Measurements from ENCODE around the gene USP20.

USP20 gene

DNA sequence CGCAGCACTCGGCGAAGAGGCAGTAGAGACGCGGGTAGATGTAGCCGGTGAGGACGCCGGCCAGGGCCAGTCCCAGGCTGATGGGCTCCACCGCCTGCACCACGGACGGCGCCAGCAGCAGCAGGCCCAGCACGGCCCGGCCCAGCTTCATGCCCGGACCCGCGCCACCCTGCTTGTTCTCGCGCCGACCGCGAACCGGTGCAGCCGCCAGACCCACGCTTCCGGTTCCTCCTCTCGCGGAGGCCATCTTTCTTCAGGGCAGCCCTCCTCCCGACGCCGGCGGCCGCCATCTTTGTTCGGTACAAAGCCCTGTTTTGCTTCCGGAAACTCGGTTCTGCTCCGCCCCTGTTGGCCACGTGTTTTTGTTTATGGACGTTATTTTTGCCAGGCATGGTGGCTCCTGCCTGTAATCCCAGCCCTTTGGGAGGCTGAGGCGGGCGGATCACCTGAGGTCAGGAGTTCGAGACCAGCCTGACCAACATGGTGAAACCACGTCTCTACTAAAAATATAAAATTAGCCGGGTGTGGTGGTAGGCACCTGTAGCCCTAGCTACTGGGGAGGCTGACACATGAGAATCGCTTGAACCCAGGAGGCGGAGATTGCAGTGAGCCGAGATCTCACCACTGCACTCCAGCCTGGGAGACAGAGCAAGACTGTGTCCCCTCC, 11.2 kb upstream of the USP20 start, which contains the start of gene TOR1A:
Gene TOR1A, minus strand, starts transcription at position 202 of the 667 bp plus-strand sequence. Its CDS starts 51 bp downstream, at position 151.
- DNase-seq (ENCODE audit: low read depth in 2 of 2): peak; percentile 85 to 88

GRCh38 chr9:129826344-129826743, 8.9 kb upstream of the USP20 start:
- DNase-seq (ENCODE audit: low read depth in 2 of 2): no peak

DNA sequence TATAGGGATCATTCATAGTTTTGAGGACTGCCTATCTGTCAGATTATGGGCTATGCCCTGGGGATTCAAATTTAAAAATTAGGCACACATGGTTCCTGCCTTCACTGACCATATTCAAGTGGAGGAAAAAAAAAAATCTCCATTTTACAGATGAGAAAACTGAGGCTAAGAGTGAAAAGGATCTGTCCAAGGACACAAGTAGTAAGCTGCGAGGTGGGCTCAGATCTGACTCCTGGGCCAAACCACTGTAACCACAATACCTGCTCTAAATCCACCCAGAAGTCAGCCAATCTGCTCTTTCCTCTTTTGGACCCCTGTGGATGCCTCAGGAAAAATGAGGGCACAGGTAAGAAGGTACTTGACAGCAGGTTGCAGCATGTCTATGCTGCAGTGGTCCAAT, 8.5 kb upstream of the USP20 start:
- DNase-seq (ENCODE audit: low read depth in 2 of 2): no peak

DNA sequence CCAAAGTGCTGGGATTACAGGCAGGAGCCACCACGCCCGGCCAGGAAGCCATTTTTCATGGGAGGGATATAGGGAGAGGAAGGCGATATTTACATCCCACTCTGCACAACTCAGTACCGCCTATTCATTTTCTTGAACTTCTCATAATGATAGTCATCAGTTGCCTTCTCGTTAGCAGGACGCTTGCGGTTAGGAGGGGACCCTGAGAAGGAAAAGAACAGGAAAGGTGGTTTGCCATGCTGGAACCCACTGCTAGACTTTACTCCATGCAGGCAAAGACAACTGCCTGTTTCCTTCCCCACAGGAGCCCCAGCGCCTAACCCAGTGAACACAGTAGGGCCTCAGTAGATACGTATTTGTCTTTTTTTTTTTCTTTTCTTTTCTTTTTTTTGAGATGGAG, 7.2 kb upstream of the USP20 start:
- DNase-seq (ENCODE audit: low read depth in 2 of 2): no peak

DNA sequence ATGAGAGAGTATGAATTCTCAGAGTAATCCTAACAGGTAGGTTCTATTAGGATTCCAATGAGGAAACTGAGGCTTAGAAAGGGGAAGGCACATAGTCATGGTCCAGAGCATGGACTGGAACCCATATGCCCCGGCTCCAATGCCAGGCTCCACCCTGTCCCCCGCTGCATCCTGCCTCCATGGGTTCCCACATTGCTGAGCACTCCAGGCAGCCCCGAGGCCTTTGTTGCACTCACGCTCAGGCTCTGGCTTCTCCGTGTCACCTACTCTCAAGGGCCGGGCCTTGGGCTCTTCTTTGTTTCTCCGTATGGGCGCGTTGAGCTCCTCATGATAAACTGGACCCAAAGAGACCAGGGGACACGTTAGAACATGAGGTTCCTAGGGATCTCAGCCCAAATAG, 6.3 kb upstream of the USP20 start:
- no peak for DNase-seq (ENCODE audit: low read depth in 2 of 2)

GRCh38 chr9:129832982-129833381, 2.3 kb upstream of the USP20 start:
- no peak for DNase-seq (ENCODE audit: low read depth in 2 of 2)

DNA sequence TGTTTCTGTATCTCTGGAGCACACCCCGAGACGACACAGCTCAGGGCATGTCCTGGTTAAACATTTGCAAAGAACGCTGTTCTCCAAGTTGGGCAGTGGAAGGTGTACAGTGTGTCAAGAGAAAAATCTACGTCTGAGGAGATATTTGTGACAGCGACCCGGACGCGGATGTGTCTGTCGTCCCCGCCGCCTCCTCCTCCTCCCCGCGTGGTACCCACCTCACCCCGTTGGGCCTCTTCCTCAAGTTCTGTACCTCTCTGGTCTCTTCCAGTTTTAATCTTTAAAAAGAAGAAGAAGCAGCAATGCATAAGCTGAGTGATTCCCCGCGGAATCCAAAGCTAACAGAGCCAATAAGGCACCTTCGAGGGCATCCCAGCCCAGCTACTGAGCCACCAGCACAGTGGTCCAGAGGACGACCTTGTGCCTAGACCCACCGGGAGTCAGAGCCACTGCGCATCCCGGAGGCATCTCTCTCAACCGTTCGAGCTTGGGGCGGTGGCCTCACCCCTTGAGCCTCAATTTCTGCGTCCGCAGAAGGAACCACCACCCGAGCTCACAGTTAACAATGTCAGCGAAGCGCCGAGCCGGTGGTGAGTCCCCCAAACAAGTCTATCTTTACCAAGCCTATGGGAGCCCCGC, 650 bp upstream of the USP20 start:
- DNase-seq (ENCODE audit: low read depth in 2 of 2): peak in 1 of 2 donors; percentile 20

DNA sequence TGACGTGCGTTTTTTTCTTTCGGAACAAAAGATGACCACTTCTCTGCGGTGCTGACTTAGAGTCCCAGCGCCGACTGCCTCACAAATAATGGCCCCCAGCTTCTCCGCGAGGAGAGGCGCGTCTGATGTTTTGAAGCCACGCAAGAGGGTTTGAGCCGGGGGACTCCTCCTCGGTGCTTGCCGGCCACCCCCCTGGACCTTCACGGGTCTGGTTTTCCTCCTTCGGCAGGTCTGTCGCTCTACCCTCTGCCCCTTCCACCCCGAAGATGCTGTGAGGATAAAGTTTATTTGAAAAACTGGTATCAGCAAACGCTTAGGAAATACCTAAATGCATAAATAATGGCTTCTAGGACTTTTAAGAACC, 584 bp downstream of the USP20 start:
- DNase-seq (ENCODE audit: low read depth in 2 of 2): peak in 1 of 2 donors; percentile 6

DNA sequence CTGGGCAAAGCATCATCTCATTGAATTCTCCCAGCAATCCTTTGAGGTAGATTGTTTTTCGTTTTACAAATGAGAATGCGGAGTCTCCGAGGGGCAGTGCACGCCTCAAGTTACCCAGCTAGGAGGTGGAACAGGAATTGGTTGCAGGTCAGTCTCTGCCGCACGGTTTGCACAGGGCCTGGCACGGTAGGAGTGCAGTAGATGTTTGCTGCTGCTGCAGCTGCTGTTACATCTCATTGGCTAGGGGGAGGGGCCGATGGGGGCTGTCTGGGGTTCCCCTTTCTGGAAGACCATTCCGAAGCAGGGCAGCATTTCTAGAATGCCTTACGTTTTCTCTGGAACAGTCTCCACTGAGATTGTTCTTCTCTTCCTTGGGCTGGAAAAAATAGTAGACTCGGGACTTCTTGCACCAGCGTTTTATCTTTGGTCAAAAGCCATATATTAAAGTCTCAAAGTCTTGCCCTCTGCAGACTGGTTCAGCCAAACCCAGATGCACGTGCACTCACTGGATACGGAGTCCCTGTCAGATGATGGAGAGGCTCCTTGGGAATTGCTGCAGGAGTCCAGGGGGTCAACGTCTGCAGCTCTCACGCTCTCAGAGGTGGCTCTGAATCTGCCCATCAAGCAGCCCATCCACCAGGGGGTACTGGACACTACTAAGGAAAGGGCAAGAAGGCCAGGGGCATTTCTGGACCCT, 1.2 kb downstream of the USP20 start:
- peak in 1 of 2 donors; percentile 35 for DNase-seq (ENCODE audit: low read depth in 2 of 2)

DNA sequence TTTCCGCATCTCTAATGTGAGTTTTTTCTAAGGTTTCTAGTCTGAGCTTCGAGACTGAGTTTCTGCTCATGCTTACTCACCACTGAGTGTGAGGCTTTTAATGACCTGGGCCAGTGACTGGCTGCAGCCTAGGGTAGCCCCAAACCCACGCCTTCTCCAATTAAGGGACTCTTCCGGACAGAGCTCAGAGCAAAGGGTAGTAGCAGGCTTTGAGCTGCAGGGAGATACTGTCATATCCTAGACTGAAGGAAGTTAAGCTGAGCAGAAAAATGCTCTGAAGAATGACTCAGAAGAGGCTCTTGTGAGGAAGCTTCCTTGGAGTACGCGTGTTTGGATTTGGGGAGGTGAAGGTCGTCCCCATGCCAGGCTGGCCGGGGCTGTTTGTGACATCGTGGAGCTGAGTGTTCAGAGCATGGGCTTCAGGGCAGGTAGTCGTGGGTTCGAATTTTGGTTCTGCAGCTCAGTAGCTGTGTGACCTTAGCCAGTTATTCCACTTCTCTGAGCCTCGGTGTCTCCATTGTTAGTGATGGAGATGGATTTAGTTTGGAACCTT, 3.5 kb downstream of the USP20 start:
- no peak for DNase-seq (ENCODE audit: low read depth in 2 of 2)

DNA sequence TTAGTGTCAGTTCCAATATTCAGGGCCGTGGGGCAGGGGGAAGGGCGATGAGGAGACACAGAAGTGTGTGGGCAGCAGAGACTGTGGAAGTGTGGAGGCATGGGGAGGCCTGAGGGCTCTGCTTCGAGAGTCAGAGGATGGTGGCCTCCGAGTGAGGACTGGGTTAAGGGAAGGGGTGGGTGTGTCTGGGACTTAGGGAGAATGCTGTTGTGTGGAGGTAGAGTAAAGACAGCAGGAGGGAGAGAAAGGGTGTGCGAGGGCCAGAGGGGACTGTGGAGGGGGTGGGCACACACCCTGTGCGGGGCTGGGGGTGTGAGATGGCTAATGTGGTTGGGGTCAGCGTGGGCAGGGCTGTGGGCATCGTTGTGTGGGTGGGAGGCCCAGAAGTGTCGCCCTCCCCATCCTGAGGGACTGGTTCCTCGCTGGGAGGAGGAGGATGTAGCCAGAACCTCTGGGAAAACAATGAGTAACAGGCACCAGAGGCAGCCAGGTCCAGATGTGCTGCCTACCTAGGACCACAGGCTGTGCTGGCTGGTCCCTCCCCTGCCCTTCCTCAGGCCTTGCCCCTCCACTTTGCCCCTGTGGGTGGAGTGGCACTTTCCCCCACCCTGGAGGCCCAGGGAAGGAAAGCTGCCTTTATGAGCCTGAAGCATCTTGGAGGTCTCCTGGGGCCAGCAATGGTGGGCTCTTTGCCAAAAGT, 4.2 kb downstream of the USP20 start:
- DNase-seq (ENCODE audit: low read depth in 2 of 2): no peak

- DNase-seq (ENCODE audit: low read depth in 2 of 2): no peak
Measured at GRCh38 chr9:129840034-129840433, 4.8 kb downstream of the USP20 start.

GRCh38 chr9:129841071-129841470, 5.8 kb downstream of the USP20 start:
- no peak for DNase-seq (ENCODE audit: low read depth in 2 of 2)

GRCh38 chr9:129845373-129845772, 10.1 kb downstream of the USP20 start:
- DNase-seq (ENCODE audit: low read depth in 2 of 2): no peak

- no peak for DNase-seq (ENCODE audit: low read depth in 2 of 2)
Measured at GRCh38 chr9:129848712-129849441, 13.6 kb downstream of the USP20 start.

DNA sequence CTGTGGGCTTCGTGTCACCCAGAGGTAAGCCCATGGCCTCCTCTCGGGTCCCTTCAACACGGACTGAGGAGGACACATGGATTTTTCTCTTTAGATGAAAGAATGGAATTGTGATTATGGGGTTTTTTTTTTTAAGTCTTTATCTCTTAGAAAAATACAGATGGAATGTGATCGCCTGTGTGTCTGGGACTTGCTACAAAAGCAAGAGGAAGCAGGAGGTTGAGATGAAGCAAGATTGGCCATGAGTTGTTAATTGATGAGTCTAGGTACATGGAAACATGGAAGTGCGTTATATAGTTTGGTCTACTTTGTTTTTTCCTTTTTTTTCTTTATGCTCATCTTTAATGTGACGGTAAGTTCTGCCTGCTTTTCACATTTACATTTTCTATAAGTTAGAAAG, 14.6 kb downstream of the USP20 start:
- no peak for DNase-seq (ENCODE audit: low read depth in 2 of 2)

DNA sequence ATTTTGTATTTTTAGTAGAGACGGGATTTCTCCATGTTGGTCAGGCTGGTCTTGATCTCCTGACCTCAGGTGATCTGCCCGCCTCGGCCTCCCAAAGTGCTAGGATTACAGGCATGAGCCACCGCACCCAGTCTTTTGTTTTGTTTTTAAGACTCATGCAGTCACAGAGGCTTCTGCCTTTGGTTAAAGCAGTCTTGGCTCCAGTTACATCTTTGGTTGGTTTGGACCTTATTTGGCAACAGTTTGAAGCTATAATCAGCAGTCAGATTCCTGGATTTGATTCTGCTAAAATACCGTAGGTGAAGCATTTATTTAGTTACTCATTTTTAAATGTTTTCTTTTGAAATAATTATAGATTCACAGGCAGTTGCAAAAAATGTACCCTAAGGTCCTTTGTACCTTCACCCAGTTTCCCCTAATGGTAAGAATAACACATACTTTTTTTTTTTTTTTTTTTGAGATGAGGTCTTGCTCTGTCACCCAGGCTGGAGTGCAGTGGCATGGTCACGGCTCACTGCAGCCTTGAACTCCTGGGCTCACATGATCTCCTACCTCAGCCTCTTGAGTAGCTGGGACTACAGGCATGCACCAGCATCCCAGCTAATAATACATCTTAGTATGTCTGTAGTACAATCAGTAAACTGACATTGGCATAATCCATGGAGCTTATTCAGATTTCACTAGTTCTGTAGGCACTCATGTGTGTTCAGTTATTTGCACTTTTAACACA, 15.7 kb downstream of the USP20 start:
- DNase-seq (ENCODE audit: low read depth in 2 of 2): no peak

DNA sequence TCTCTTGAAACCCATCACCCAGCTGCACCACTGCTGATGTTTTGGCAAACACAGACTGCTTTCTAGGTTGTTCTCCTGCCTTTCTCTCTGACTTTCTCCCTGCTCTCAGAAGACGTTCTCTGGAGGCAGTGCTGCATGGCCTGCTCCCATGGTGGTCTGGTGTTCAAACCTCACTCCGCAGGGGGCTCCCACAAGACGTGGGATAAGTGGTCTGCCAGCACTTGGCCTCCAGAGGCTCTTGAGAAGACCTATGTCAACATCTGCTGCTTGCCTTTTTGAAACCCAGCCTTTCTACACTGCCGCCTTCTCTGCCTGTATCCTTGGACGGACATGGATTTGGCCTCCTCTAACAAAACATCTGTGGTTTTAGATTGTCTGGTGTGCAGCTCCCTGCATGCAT, 16.6 kb downstream of the USP20 start:
- no peak for DNase-seq (ENCODE audit: low read depth in 2 of 2)

- no peak for DNase-seq (ENCODE audit: low read depth in 2 of 2)
Measured at GRCh38 chr9:129852579-129852978, 17.3 kb downstream of the USP20 start.

DNA sequence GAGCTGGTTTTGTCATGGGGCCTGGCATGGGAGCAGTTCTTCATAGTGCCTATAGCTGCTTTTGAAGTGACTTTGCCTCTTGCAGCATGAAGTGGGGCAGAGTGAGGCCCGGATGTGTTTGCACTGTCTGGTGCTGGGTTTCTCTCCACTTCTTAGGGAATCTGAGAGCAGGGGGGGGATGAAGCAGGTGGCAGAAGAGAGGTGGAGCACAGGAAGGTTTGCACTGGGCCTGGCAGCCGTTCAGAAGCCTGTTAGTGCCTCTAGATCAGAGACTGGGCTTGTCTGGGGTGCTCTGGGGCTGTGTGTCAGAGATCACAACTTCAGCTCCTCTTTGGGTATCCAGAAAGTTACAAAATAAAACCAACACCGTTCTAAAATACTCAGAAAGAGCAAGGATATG, 18.4 kb downstream of the USP20 start:
- no peak for DNase-seq (ENCODE audit: low read depth in 2 of 2)

DNA sequence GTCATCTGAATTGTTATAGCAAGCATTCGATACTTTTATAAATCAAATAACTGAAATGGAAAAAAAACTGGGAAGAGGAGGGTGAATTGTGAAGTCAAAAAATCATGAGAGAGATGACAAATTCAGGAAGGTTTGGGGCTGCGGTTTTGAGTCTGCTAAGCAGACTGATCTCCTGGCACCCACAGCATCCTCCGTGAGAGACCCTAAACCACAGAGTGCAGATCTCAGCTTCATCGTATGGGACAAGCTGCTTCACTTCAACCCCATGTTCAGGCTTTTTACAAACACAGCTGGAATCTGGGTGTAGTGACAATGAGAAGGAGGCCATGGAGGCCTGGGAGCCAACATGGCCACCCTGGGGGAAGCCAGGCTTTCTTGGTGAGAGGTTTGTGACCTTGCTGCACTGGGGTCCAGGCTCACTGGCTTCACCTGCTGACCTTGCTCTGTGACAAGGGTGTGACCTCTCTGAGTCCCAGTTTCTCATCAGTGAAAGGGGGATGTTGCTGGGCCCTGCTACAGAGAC, 19.4 kb downstream of the USP20 start:
- no peak for DNase-seq (ENCODE audit: low read depth in 2 of 2)

All from stimulated activated CD8-positive, alpha-beta memory T cell treated with anti-CD3 and anti-CD28 coated beads, Interleukin-7, amount 100 ng/mL, for 4 hours (primary cell).